A549 (cell line): Measurements from ENCODE around the gene TSHZ2. TPM values are rescaled to one million over a fixed set of nuclear protein-coding genes. Genes with fewer than 3 reads are reported as not detected.

Source experiments
- ATAC-seq, 2 experiments: fragments of 200-7000 bp in 1 of 2; fragments of >200 bp in 1 of 2; cut with Nextera tagmentation in 1 of 2; cut with Tn5 transposase in 1 of 2; 3 replicates each; pipeline versions ENCODE4 v1.8.0 to v1.9.1; 2018 to 2020; ENCODE audit warnings: mild to moderate bottlenecking in 1 of 2, moderate library complexity in 1 of 2
- CTCF ChIA-PET: fragments of 300-600 bp; sonication (Branson Sonifier 250); formaldehyde crosslinking; extraction: SDS; loops from one replicate; lab custom pipeline; 2021; ENCODE audit warnings: antibody characterized with exemption, inconsistent platforms; lab: Yijun Ruan, JAX
- POLR2A ChIA-PET: fragments of 350-600 bp; formaldehyde crosslinking; extraction: SDS; loops from one replicate; lab custom pipeline; 2021; ENCODE audit warnings: antibody characterized with exemption, inconsistent platforms; lab: Yijun Ruan, JAX
- DNase-seq, 2 experiments: peaks; one replicate each; pipeline versions ENCODE4 v3.0.0 to v3.0.0-alpha.2; 2011 to 2016; ENCODE audit warnings: low read depth in 1 of 2, low spot score in 1 of 2
- FAIRE-seq: peaks from 2 replicates; lab custom pipeline; 2011; peaks lifted over from hg19 to GRCh38; lab: Jason Lieb, UNC
- H3K27ac ChIP-seq, 2 experiments: fragments of >200 bp; sonication (Bioruptor Twin); formaldehyde crosslinking; 3 replicates each; pipeline ENCODE4 v1.5.1; 2016 to 2017
- H3K4me1 ChIP-seq: fragments of >200 bp; sonication (Bioruptor Twin); formaldehyde crosslinking; 3 replicates; pipeline ENCODE4 v1.6.1; 2016
- H3K4me2 ChIP-seq: fragments of >200 bp; sonication (Bioruptor Twin); formaldehyde crosslinking; 3 replicates; pipeline ENCODE4 v1.6.1; 2016
- H3K4me3 ChIP-seq: fragments of >200 bp; sonication (Bioruptor Twin); formaldehyde crosslinking; 3 replicates; pipeline ENCODE4 v1.5.1; 2016
- H3K9me3 ChIP-seq: fragments of >200 bp; sonication (Bioruptor Twin); formaldehyde crosslinking; 3 replicates; pipeline ENCODE4 v1.6.1; 2016
- ATOH8 ChIP-seq: fragments of 250-450 bp; sonication (Bioruptor Pico); IDR thresholded peaks from 2 replicates; pipeline ENCODE4 v1.5.0; 2020; ENCODE audit warnings: low read depth, mild to moderate bottlenecking, moderate library complexity
- CHD2 ChIP-seq: fragments of 150-350 bp; IDR thresholded peaks from 2 replicates; pipeline ENCODE4 v1.6.1; 2014; ENCODE audit warnings: low read length; ENCODE audit not compliant: partially characterized antibody
- EHMT2 ChIP-seq: fragments of 200-600 bp; sonication (generic); IDR thresholded peaks from 2 replicates; pipeline ENCODE4 v1.6.1; 2016; ENCODE audit warnings: antibody characterized with exemption, low read depth, mild to moderate bottlenecking, moderate library complexity
- EP300 ChIP-seq, 2 experiments: fragments of >200 bp; sonication (Bioruptor Twin); formaldehyde crosslinking; IDR thresholded peaks; 2 replicates in 1 of 2; 3 replicates in 1 of 2; pipeline ENCODE4 v1.6.1; 2016 to 2017
- ESRRA ChIP-seq: fragments of 150-350 bp; IDR thresholded peaks from 2 replicates; pipeline ENCODE4 v1.6.1; 2014; ENCODE audit warnings: mild to moderate bottlenecking, low read length, borderline replicate concordance
- FOSB ChIP-seq: fragments of 250-450 bp; sonication (Bioruptor Pico); IDR thresholded peaks from 2 replicates; pipeline ENCODE4 v1.5.0; 2020; ENCODE audit warnings: mild to moderate bottlenecking, moderate library complexity
- GATA3 ChIP-seq: IDR thresholded peaks from 2 replicates; pipeline ENCODE4 v1.6.1; 2012; ENCODE audit warnings: borderline replicate concordance
- HOXB5 ChIP-seq: fragments of 250-450 bp; sonication (Bioruptor Pico); IDR thresholded peaks from 2 replicates; pipeline ENCODE4 v1.5.0; 2020; ENCODE audit warnings: mild to moderate bottlenecking, moderate library complexity
- JUNB ChIP-seq: fragments of >200 bp; sonication (Bioruptor Twin); formaldehyde crosslinking; IDR thresholded peaks from 2 replicates; pipeline ENCODE4 v1.6.1; 2016
- KDM1A ChIP-seq: fragments of 200-600 bp; sonication (generic); IDR thresholded peaks from 2 replicates; pipeline ENCODE4 v1.6.1; 2016; ENCODE audit warnings: low read depth, mild to moderate bottlenecking
- KDM5A ChIP-seq: fragments of 200-600 bp; sonication (generic); IDR thresholded peaks from 2 replicates; pipeline ENCODE4 v1.6.1; 2016; ENCODE audit warnings: antibody characterized with exemption, mild to moderate bottlenecking
- MAX ChIP-seq: IDR thresholded peaks from 2 replicates; pipeline ENCODE4 v1.6.1; 2012
- NFE2L2 ChIP-seq: fragments of 150-350 bp; conservative IDR thresholded peaks from 2 replicates; pipeline ENCODE4 v1.6.1; 2014; ENCODE audit warnings: low read length
- POLR2A ChIP-seq: IDR thresholded peaks from 2 replicates; pipeline ENCODE4 v1.6.1; 2012; ENCODE audit warnings: mild to moderate bottlenecking, low read length
- RARB ChIP-seq: fragments of 250-450 bp; sonication (Bioruptor Pico); IDR thresholded peaks from 2 replicates; pipeline ENCODE4 v1.8.0; 2021; ENCODE audit warnings: mild to moderate bottlenecking, moderate library complexity
- REST ChIP-seq: fragments of 200-600 bp; sonication (generic); IDR thresholded peaks from 2 replicates; pipeline ENCODE4 v1.6.1; 2016; ENCODE audit warnings: antibody characterized with exemption, mild to moderate bottlenecking, moderate library complexity
- RFX5 ChIP-seq: fragments of 450-650 bp; IDR thresholded peaks from 2 replicates; pipeline ENCODE4 v1.7.1; 2014; ENCODE audit warnings: antibody characterized with exemption, mild to moderate bottlenecking, moderate library complexity
- SREBF2 ChIP-seq: fragments of 450-650 bp; IDR thresholded peaks from 2 replicates; pipeline ENCODE4 v1.6.1; 2014; ENCODE audit warnings: mild to moderate bottlenecking, moderate library complexity
- TFCP2L1 ChIP-seq: fragments of 250-450 bp; sonication (Bioruptor Pico); IDR thresholded peaks from 2 replicates; pipeline ENCODE4 v1.5.0; 2021; ENCODE audit warnings: mild to moderate bottlenecking
- TP53 ChIP-seq: fragments of 250-450 bp; sonication (Bioruptor Pico); IDR thresholded peaks from 2 replicates; pipeline ENCODE4 v1.5.0; 2021; ENCODE audit warnings: mild to moderate bottlenecking, moderate library complexity
- ZFP36 ChIP-seq: fragments of 450-650 bp; IDR thresholded peaks from 2 replicates; pipeline ENCODE4 v1.6.1; 2014; ENCODE audit warnings: borderline replicate concordance; ENCODE audit not compliant: partially characterized antibody
- ZNF302 ChIP-seq: fragments of 250-450 bp; sonication (Bioruptor Pico); IDR thresholded peaks from 2 replicates; pipeline ENCODE4 v1.9.0; 2021; ENCODE audit warnings: inconsistent platforms, mild to moderate bottlenecking, moderate library complexity
- WGBS: methylation state at CpG from one replicate; pipeline ENCODE4 v1.1.6; 2017; ENCODE audit errors: missing lambda C conversion rate; 5-methylcytosine and 5-hydroxymethylcytosine counted together
- polyA plus RNA-seq, 4 experiments: library from polyadenylated mRNA; depleted of rRNA in 3 of 4; stranded (reverse); fragments of >200 nt; fragmentation: RNase III in 1 of 4; extraction: RNeasy Plus Mini Kit Qiagen cat#74134 plus additional on column Dnase treatment in 1 of 4; gene quantifications; 2 replicates in 3 of 4; 3 replicates in 1 of 4; pipeline ENCODE4 v1.2.3, GENCODE V29; 2011 to 2017
- TF ChIP-seq, protein P1 (sequence below): IDR thresholded peaks from 2 replicates; pipeline ENCODE4 v1.6.1; 2012

The TSHZ2 gene
- polyA plus RNA-seq, 2 of the 4 experiments (the other 2 are of a cell fraction): not detected

DNA sequence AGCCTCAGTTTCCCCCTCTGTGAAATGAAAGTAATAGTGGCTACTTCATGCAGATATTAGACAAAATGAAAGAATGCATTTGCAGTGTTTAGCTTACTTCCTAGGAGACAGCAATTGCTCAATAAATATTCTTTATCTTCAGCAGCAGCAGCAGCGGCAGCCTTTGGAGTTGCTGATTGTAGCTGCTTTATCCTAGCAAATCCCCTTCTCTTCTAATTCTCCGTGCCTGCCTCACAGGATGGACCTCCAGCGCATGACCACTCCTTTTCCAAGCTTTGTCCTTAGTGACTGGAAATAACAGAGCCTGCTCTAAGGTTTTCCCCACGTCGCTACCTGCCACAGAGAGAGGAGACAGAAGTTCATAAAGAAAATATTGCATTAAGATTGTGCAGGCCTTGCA is 279.8 kb downstream of the TSHZ2 start (continued):
- no peak for TF ChIP-seq ZFP36
- no peak for TF ChIP-seq EP300 (IDR thresholded peaks at IDR 0.05)
- no peak for TF ChIP-seq SREBF2

GRCh38 chr20:53253668-53254067 is 281.5 kb downstream of the TSHZ2 start:
- Histone ChIP-seq H3K4me2 (no peak overlapping the region), H3K4me1 (no peaks in the 10 kb centered on the region), H3K9me3 (no peaks in the 10 kb centered on the region), H3K27ac (no peak overlapping the region), H3K4me3 (no peak overlapping the region)
- ChIA-PET POLR2A (no interaction called here), CTCF (interaction anchor here (1.2 kb wide), 1 partner anchor 26 kb away, joined by 3 read pairs; no protein-coding TSS in a partner anchor)
- FAIRE-seq (no peak), DNase-seq (no peak), ATAC-seq (no peak)
- WGBS: 53% methylated on average over 17 of the region's 18 CpGs
- TF ChIP-seq JUNB (no peak), REST (no peak), KDM5A (no peak), TFCP2L1 (CRISPR knock-in tag) (no peak), ESRRA (no peak)

- FAIRE-seq (no peak), DNase-seq (no peak)
- Histone ChIP-seq H3K27ac (no peak overlapping the region), H3K4me3 (no peak overlapping the region), H3K9me3 (no peaks in the 10 kb centered on the region), H3K4me1 (no peaks in the 10 kb centered on the region)
- POLR2A ChIA-PET: no interaction called here
- TF ChIP-seq NFE2L2 (no peak), ESRRA (no peak), EHMT2 (no peak), HOXB5 (no peak), KDM1A (no peak), RFX5 (no peak), GATA3 (no peak), RARB (no peak)
- TF ChIP-seq, protein P1, sequence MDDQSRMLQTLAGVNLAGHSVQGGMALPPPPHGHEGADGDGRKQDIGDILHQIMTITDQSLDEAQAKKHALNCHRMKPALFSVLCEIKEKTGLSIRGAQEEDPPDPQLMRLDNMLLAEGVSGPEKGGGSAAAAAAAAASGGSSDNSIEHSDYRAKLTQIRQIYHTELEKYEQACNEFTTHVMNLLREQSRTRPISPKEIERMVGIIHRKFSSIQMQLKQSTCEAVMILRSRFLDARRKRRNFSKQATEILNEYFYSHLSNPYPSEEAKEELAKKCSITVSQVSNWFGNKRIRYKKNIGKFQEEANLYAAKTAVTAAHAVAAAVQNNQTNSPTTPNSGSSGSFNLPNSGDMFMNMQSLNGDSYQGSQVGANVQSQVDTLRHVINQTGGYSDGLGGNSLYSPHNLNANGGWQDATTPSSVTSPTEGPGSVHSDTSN: no peak
- TF ChIP-seq, all 56 proteins: peak for 0
- no peak for ATAC-seq
- 46% methylated on average over 17 of the region's 18 CpGs for WGBS
- CTCF ChIA-PET: interaction anchor here (0.6 to 1.1 kb wide), 2 partner anchors 9 to 21 kb away, joined by 3 to 4 read pairs; no protein-coding TSS in a partner anchor
- H3K4me2 ChIP-seq: no peak overlapping the region
These were observed 283.0 kb downstream of the TSHZ2 start for GRCh38 chr20:53255102-53255710.

- Histone ChIP-seq H3K4me2 (no peak overlapping the region), H3K27ac (no peak overlapping the region), H3K4me1 (no peaks in the 10 kb centered on the region), H3K4me3 (no peak overlapping the region), H3K9me3 (no peaks in the 10 kb centered on the region; the same call in 2 of the 3 replicates)
- ChIA-PET CTCF (interaction anchor here (0.6 kb wide), 1 partner anchor 824 kb away, joined by 5 read pairs; no protein-coding TSS in a partner anchor), POLR2A (no interaction called here)
- no peak for ATAC-seq
- no peak for DNase-seq
- TF ChIP-seq CHD2 (no peak), ESRRA (no peak), ATOH8 (no peak), MAX (no peak), ZNF302 (no peak), POLR2A (no peak), KDM1A (no peak), EP300 (IDR thresholded peaks at IDR 0.05) (no peak), TFCP2L1 (CRISPR knock-in tag) (no peak), TP53 (CRISPR knock-in tag) (no peak), FOSB (CRISPR knock-in tag) (no peak)
- WGBS: 11% methylated on average over 6 of the region's 6 CpGs
- FAIRE-seq: no peak
These were observed 286.6 kb downstream of the TSHZ2 start for GRCh38 chr20:53258741-53259140.
